Gastrocnemius medialis (tissue), 4 donors: ENCODE results near the gene SPRN.

Experiments used
- POLR2A ChIP-seq, 2 donors: fragments of 450-650 bp; IDR thresholded peaks; one replicate each; pipeline ENCODE4 v1.6.1; 2017; ENCODE audit warnings: antibody characterized with exemption in 2 of 2, mild to moderate bottlenecking in 2 of 2, moderate library complexity in 2 of 2
- TF ChIP-seq, protein P1 (sequence below), 5 experiments: fragments of 450-650 bp in 3 of 5; fragments of 200-600 bp in 2 of 5; sonication (generic) in 2 of 5; IDR thresholded peaks in 4 of 5; conservative IDR thresholded peaks in 1 of 5; 1 replicate in 4 of 5; 2 replicates in 1 of 5; pipeline ENCODE4 v1.5.1; 2016 to 2019; ENCODE audit warnings: antibody characterized with exemption in 5 of 5, mild to moderate bottlenecking in 3 of 5, moderate library complexity in 3 of 5

DNA sequence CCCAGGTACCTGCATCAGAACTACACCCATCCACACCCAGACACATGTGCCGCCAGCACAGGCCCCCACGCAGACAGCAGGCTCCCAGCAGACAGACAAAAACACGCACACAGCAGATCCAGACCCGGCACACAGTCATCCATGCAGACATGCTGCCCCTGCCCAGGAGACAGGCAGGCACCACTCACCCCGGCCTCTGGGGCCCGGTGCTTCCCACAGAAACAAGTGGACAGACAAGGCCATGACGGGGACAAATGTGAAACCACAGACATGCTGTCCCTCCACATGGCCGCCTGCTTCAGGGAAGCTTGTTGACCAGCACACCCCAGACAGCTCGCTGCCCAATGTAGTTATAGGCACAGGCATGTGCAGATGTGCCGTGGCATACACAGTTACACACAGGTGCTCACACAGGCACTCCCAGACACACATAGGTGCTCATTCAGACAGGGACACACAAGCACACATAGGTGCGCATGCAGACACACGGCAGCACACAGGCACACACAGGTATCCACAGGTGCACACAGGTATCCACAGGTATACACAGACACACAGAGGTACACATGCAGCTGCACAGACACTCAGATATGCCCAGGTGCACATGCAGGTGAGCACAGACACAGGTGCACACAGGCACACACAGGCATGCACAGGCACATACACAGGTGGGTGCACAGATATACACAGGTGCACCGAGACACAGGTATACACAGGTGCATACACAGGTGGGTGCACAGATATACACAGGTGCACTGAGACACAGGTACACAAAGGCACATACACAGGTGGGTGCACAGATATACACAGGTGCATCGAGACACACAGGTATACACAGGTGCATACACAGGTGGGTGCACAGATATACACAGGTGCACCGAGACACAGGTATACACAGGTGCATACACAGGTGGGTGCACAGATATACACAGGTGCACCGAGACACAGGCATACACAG, 18.8 kb upstream of the SPRN start:
- TF ChIP-seq, protein P1, sequence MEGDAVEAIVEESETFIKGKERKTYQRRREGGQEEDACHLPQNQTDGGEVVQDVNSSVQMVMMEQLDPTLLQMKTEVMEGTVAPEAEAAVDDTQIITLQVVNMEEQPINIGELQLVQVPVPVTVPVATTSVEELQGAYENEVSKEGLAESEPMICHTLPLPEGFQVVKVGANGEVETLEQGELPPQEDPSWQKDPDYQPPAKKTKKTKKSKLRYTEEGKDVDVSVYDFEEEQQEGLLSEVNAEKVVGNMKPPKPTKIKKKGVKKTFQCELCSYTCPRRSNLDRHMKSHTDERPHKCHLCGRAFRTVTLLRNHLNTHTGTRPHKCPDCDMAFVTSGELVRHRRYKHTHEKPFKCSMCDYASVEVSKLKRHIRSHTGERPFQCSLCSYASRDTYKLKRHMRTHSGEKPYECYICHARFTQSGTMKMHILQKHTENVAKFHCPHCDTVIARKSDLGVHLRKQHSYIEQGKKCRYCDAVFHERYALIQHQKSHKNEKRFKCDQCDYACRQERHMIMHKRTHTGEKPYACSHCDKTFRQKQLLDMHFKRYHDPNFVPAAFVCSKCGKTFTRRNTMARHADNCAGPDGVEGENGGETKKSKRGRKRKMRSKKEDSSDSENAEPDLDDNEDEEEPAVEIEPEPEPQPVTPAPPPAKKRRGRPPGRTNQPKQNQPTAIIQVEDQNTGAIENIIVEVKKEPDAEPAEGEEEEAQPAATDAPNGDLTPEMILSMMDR (IDR thresholded peaks at IDR 0.05 in 4 of 5, conservative IDR thresholded peaks at IDR 0.05 in 1 of 5): no peak
- TF ChIP-seq POLR2A (IDR thresholded peaks at IDR 0.05): no peak
